ACC112 (cell line): ENCODE results near the gene CSNK1A1.
A peak's percentile ranks its signal among the peaks of the same experiment; 100 is the strongest.

Experiments
- H2AFZ ChIP-seq: fragments of 200-600 bp; sonication (generic); one replicate; pipeline ENCODE4 v1.6.0; 2017; ENCODE audit warnings: antibody characterized with exemption, low read length; ENCODE audit not compliant: unreplicated experiment
- H3K27ac ChIP-seq: fragments of 200-600 bp; sonication (generic); 2 replicates; pipeline ENCODE4 v1.5.1; 2014; ENCODE audit warnings: low read depth, mild to moderate bottlenecking, antibody characterized with exemption, low read length, moderate library complexity
- H3K27me3 ChIP-seq: fragments of 200-600 bp; sonication (generic); 2 replicates; pipeline ENCODE4 v1.6.1; 2014; ENCODE audit warnings: mild to moderate bottlenecking, antibody characterized with exemption, low read length, moderate library complexity, mixed read lengths; ENCODE audit not compliant: insufficient read depth
- H3K36me3 ChIP-seq: fragments of 200-600 bp; sonication (generic); 2 replicates; pipeline ENCODE4 v1.6.1; 2016; ENCODE audit warnings: mild to moderate bottlenecking, antibody characterized with exemption, low read length, moderate library complexity, mixed read lengths; ENCODE audit not compliant: insufficient read depth
- H3K4me1 ChIP-seq: fragments of 200-600 bp; sonication (generic); one replicate; pipeline ENCODE4 v1.6.1; 2016; ENCODE audit warnings: low read length, mixed read lengths; ENCODE audit not compliant: insufficient read depth, unreplicated experiment, control insufficient read depth
- H3K4me3 ChIP-seq: fragments of 200-600 bp; sonication (generic); 2 replicates; pipeline ENCODE4 v1.5.1; 2014; ENCODE audit warnings: mild to moderate bottlenecking, low read depth, low read length
- H3K79me2 ChIP-seq: fragments of 200-600 bp; sonication (generic); one replicate; pipeline ENCODE4 v1.6.0; 2016; ENCODE audit warnings: low read length; ENCODE audit not compliant: control insufficient read depth, unreplicated experiment, insufficient read depth

CSNK1A1 gene

GRCh38 chr5:149586708-149587318, 35.6 kb upstream of the CSNK1A1 start:
- Histone ChIP-seq H2AFZ (no peak overlapping the region), H3K27ac (no peak overlapping the region), H3K4me3 (no peak overlapping the region), H3K79me2 (no peaks in the 10 kb centered on the region), H3K36me3 (no peaks in the 10 kb centered on the region), H3K27me3 (no peaks in the 10 kb centered on the region), H3K4me1 (peaks cover 3% of the 10 kb centered on the region)

DNA sequence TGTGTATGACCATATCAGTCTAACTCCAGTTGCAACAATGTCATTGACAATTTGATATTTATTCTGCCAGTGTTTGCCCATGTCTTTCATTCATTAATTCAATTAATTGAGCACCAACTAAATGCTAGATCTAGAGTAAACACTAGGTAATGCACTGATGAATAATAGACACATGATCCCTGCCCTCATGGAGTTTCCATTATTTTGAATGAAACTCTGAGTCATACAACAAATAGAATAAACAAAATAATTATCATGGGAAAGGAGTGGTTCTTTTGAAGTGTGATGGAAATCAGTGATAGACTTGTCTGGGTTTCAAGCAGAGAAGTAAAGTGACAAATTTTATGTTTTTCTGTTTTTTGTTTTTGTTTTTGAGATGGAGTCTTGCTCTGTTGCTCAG, 34.7 kb upstream of the CSNK1A1 start:
- no peak overlapping the region for H3K27ac ChIP-seq
- H3K27me3 ChIP-seq, result no peaks in the 10 kb centered on the region
- H3K4me1 ChIP-seq, result peaks cover 5% of the 10 kb centered on the region
- H3K4me3 ChIP-seq, result no peak overlapping the region
- no peaks in the 10 kb centered on the region for H3K79me2 ChIP-seq
- no peaks in the 10 kb centered on the region for H3K36me3 ChIP-seq
- H2AFZ ChIP-seq, result no peak overlapping the region

- H3K27me3 ChIP-seq, result no peaks in the 10 kb centered on the region
- H3K27ac ChIP-seq, result no peak overlapping the region
- no peak overlapping the region for H2AFZ ChIP-seq
- no peak overlapping the region for H3K4me3 ChIP-seq
- peaks cover 10% of the 10 kb centered on the region for H3K4me1 ChIP-seq
- no peaks in the 10 kb centered on the region for H3K36me3 ChIP-seq
- no peaks in the 10 kb centered on the region for H3K79me2 ChIP-seq
Observed at GRCh38 chr5:149584121-149584520, 32.9 kb upstream of the CSNK1A1 start.

DNA sequence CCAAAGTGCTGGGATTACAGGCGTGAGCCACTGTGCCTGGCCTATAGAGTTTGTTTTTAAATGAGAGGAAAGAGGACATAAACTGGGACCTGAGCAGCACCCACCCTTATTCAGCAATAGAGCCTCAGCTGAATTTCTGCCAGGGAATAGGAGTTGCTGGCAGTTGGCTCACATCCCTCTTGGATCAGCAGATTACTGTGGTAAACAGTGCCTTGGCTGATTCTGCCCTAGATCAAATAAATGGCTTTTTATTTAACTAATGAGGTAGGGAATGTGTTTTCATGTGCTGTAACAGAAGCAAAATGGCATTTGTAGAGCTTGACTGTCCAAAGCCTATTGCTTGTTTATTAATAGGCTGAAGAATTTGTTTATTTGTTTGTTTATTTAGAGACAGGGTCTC, 32.2 kb upstream of the CSNK1A1 start:
- no peaks in the 10 kb centered on the region for H3K27me3 ChIP-seq
- H3K79me2 ChIP-seq, result no peaks in the 10 kb centered on the region
- H2AFZ ChIP-seq, result no peak overlapping the region
- no peak overlapping the region for H3K4me3 ChIP-seq
- H3K36me3 ChIP-seq, result no peaks in the 10 kb centered on the region
- H3K4me1 ChIP-seq, result peaks cover 10% of the 10 kb centered on the region
- no peak overlapping the region for H3K27ac ChIP-seq

- Histone ChIP-seq H3K4me1 (peaks cover 10% of the 10 kb centered on the region), H2AFZ (no peak overlapping the region), H3K27me3 (no peaks in the 10 kb centered on the region), H3K27ac (no peak overlapping the region), H3K79me2 (no peaks in the 10 kb centered on the region), H3K36me3 (no peaks in the 10 kb centered on the region), H3K4me3 (peak overlapping the region; percentile 85)
Observed at GRCh38 chr5:149581931-149582768, 30.9 kb upstream of the CSNK1A1 start.

DNA sequence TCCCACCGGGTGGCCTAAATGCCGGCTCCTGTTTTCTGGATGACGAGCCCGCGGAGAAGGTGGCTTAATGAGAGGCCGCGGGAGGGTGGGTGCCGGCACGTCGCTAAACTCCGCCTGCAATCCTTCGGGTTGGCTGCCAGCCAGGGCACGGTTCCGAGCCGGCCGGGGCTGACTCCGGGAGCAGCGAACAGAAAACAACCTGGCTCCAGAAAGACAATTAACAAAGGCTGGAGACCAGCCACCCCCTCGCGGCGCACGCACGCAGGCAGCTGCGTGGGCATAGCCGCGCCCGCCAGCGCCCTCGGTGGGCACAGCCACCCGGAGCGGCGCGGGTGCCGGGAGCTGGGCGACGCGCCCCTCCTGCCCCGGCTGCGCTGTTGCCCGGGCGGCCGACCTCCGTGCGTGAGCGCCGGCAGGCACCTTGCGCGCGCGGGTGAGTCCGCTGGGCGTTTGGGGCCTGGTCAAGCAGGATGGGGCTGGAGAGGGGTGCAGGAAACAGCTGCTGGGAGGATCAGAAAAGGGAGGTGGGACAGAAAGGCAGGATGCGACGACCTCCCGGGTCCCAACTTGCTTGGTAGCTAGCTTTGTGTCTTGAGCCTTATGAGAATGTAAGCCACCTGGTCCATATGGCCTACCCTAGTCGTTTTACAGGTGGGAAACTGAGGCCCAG, 30.1 kb upstream of the CSNK1A1 start, which contains the start of gene ARHGEF37:
TSS of gene ARHGEF37 (plus strand) at position 307 of the 670 bp plus-strand sequence. CDS start 16,272 bp downstream, outside the sequence.
- Histone ChIP-seq H2AFZ (peak within 1 kb of the TSS; percentile 94), H3K4me3 (peak within 1 kb of the TSS; percentile 85), H3K27ac (no peak within 1 kb of the TSS)

GRCh38 chr5:149580808-149581191, 29.6 kb upstream of the CSNK1A1 start:
- peak overlapping the region; percentile 94 for H2AFZ ChIP-seq
- no peaks in the 10 kb centered on the region for H3K79me2 ChIP-seq
- H3K4me1 ChIP-seq, result peaks cover 10% of the 10 kb centered on the region
- H3K27me3 ChIP-seq, result no peaks in the 10 kb centered on the region
- peak overlapping the region; percentile 85 for H3K4me3 ChIP-seq
- no peak overlapping the region for H3K27ac ChIP-seq
- H3K36me3 ChIP-seq, result no peaks in the 10 kb centered on the region

More for the DNA sequence above, 30.1 kb upstream of the CSNK1A1 start, which contains the start of gene ARHGEF37:
- peaks cover 10% of the 10 kb centered on the region for H3K4me1 ChIP-seq
- H3K27me3 ChIP-seq, result no peaks in the 10 kb centered on the region
- no peaks in the 10 kb centered on the region for H3K79me2 ChIP-seq
- no peaks in the 10 kb centered on the region for H3K36me3 ChIP-seq

DNA sequence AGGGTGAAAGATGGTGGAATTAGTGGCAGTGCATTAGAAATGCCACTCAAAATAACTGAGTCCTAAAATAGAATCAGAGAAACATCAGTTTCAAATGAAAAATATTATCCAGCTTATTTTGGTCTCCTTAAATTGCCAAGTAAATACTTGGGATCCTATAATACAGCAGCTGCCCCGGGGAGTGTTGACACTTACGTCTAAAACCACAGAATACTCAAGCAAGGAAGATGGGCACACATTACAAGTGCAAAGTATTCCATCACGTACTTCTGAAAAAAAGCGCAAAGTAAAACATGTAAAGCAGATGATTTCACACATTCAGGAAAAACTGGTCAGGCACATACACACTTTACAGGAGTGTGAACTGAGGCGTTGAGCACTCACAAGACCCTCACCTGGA, 27.7 kb upstream of the CSNK1A1 start:
- no peak overlapping the region for H2AFZ ChIP-seq
- no peak overlapping the region for H3K4me3 ChIP-seq
- H3K27me3 ChIP-seq, result no peaks in the 10 kb centered on the region

GRCh38 chr5:149576021-149576420, 24.8 kb upstream of the CSNK1A1 start:
- H2AFZ ChIP-seq, result no peak overlapping the region

More for the DNA sequence above, 27.7 kb upstream of the CSNK1A1 start:
- no peaks in the 10 kb centered on the region for H3K36me3 ChIP-seq
- H3K27ac ChIP-seq, result no peak overlapping the region
- no peaks in the 10 kb centered on the region for H3K79me2 ChIP-seq
- peaks cover 10% of the 10 kb centered on the region for H3K4me1 ChIP-seq

GRCh38 chr5:149575131-149575530, 23.9 kb upstream of the CSNK1A1 start:
- H3K4me1 ChIP-seq, result no peaks in the 10 kb centered on the region
- H3K36me3 ChIP-seq, result no peaks in the 10 kb centered on the region
- no peaks in the 10 kb centered on the region for H3K27me3 ChIP-seq
- H3K79me2 ChIP-seq, result no peaks in the 10 kb centered on the region
- no peak overlapping the region for H2AFZ ChIP-seq
- no peak overlapping the region for H3K27ac ChIP-seq
- no peak overlapping the region for H3K4me3 ChIP-seq

More at GRCh38 chr5:149576021-149576420, 24.8 kb upstream of the CSNK1A1 start:
- no peaks in the 10 kb centered on the region for H3K36me3 ChIP-seq
- H3K4me3 ChIP-seq, result no peak overlapping the region
- H3K27me3 ChIP-seq, result no peaks in the 10 kb centered on the region
- peaks cover 5% of the 10 kb centered on the region for H3K4me1 ChIP-seq
- H3K27ac ChIP-seq, result no peak overlapping the region
- H3K79me2 ChIP-seq, result no peaks in the 10 kb centered on the region
